ENCODE measurements around the gene NFATC3.
"Not testable (repeated sequence)": the region's sequence is repeated elsewhere in the genome, so short reads cannot be mapped to it uniquely, and the experiment has no call there.

Gene NFATC3

GRCh38 chr16:68136515-68136914, 51.3 kb downstream of the NFATC3 start:
- DNase-seq = no peak
- intact Hi-C loops (cut with DNase I) = no loop called here

DNA sequence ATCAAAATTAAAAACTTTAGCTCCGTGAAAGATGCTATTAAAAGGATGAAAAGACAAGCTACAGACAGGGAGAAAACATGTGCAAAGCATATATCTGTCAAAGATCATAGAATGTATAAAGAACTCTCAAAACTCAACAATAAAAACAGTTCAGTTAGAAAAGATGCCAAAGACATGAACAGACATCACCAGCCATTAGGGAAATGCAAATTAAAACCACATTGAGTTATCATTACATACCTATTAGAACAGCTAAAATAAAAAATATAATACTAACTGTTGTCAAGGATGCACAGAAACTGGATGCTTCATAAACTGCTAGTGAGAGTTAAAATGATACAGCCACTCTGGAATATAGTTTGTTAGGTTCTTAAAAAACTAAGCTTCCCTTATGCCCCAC, 58.8 kb downstream of the NFATC3 start:
- no peak for DNase-seq
- intact Hi-C loops (cut with DNase I) = no loop called here

GRCh38 chr16:68146585-68146984, 61.4 kb downstream of the NFATC3 start:
- intact Hi-C loops (cut with DNase I) = no loop called here
- no peak for DNase-seq

GRCh38 chr16:68147444-68147843, 62.3 kb downstream of the NFATC3 start:
- intact Hi-C loops (cut with DNase I) = no loop called here
- DNase-seq = no peak

DNA sequence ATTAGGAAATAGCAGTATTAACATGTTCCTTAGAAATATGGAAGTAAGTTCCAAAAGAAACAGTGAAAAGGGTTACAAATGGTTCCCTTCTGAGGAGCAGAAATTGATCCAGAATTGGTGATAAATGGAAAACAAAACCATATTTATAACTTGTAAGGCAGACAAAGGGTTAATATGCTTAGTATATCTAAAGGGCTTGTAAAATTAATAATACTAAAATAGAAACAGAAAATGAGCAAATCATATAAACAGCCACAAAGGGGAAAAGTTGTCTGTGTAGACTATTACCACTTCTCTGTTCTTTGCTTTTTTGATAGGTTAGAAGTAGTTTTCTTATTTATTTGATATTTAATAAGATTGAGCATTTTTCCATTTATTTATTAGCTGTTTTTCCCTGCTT, 64.4 kb downstream of the NFATC3 start:
- intact Hi-C loops (cut with DNase I) = no loop called here

DNA sequence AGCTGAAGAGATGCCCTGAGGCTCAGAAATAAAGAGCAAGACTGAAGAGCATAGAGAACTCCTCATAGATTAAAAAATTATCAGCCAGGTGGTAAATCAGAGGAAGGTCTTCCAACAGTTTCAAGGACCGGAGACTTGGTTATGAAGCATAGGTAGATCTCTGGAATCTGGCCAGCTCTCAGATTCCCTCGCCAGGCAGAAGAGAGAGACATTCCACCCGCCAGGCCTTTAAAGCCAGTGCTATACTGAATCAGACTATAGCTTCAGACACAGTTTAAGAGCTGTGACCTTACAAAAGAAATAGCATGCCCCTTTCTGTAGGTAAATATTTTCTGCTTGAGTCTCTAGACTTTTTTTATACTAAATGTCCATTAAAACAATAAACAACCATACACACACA, 70.3 kb downstream of the NFATC3 start:
- DNase-seq = no peak
- intact Hi-C loops (cut with DNase I) = no loop called here

More for the DNA sequence above, 64.4 kb downstream of the NFATC3 start:
- DNase-seq = no peak

- no peak for DNase-seq
- intact Hi-C loops (cut with DNase I) = no loop called here
Measured at GRCh38 chr16:68162413-68162812, 77.2 kb downstream of the NFATC3 start.

GRCh38 chr16:68163275-68163674, 78.1 kb downstream of the NFATC3 start:
- DNase-seq; intact Hi-C loops (cut with DNase I): not testable (repeated sequence)

DNA sequence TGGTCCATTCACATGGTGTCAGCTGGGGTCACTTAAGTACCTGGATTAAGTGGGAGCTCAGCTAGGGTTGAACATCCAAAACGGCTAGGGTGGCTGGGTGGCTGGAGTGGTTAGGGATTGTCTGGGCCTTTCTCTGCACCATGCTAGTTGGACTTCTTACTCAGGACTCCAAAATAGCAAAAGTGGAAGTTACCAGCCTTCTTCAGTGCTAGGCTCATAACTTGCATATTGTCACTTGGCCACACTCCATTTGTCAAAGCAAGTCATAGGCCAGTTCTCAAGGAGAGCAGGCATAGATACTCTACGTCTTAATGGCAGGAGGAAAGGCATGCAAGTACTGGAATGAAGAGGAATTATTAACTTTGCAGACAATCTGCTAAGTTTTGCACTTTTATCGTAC, 81.1 kb downstream of the NFATC3 start:
- intact Hi-C loops (cut with DNase I) = no loop called here
- DNase-seq = no peak

- intact Hi-C loops (cut with DNase I) = no loop called here
- no peak for DNase-seq
Measured at GRCh38 chr16:68179196-68179795, 94.1 kb downstream of the NFATC3 start.

GRCh38 chr16:68179855-68180254, 94.7 kb downstream of the NFATC3 start:
- intact Hi-C loops (cut with DNase I) = no loop called here
- no peak for DNase-seq

- intact Hi-C loops (cut with DNase I) = no loop called here
- no peak for DNase-seq
Measured at GRCh38 chr16:68183046-68183445, 97.9 kb downstream of the NFATC3 start.

DNA sequence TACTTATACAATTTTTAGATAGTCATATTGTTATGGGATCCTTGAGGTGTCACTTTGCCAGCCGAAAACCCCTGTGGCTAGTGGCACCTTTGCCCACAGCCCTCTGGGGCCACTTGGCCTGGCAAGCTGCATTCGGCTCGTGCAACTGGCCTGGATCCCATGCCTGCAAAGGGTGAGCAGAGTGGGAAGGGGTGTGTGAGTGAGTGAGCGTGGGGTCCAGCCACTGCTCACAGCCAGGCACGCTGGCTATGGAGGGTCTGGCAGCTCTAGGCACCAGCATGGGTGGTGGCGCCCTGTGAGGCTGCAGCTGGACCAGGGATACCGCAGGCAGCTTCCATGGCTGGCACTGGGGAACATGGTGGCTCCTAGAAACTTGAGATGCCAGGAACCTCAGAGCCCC, 101.7 kb downstream of the NFATC3 start:
- intact Hi-C loops (cut with DNase I) = no loop called here
- DNase-seq = no peak

- intact Hi-C loops (cut with DNase I) = no loop called here
Measured at GRCh38 chr16:68187505-68187904, 102.3 kb downstream of the NFATC3 start.

GRCh38 chr16:68188170-68188569, 103.0 kb downstream of the NFATC3 start:
- intact Hi-C loops (cut with DNase I) = no loop called here
- no peak for DNase-seq

More at GRCh38 chr16:68187505-68187904, 102.3 kb downstream of the NFATC3 start:
- peak in 1 of 42 donors; percentile 18 for DNase-seq

DNA sequence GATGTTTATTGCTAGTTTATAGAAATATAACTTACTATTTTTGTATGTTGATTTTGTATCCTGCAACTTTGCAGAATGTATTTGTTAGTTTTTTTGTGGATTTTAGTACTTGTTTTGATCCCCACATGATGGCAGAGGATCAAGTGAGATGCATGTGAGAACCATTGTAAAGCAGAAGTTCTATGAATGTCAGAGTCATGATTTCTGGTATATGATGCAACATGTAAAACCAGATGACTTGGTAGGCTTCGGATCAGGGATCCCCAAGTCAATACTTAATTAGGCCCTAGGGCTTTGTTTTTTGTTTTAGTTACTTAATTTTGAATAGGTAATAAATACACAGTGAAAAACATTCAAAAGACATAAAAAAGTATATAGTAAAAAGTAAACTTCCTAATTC, 104.9 kb downstream of the NFATC3 start:
- no peak for DNase-seq
- intact Hi-C loops (cut with DNase I) = no loop called here

- intact Hi-C loops (cut with DNase I) = no loop called here
- DNase-seq = peak in 23 of 42 donors; percentile 6 to 75 (median 41)
Measured at GRCh38 chr16:68190736-68191510, 105.8 kb downstream of the NFATC3 start.

DNA sequence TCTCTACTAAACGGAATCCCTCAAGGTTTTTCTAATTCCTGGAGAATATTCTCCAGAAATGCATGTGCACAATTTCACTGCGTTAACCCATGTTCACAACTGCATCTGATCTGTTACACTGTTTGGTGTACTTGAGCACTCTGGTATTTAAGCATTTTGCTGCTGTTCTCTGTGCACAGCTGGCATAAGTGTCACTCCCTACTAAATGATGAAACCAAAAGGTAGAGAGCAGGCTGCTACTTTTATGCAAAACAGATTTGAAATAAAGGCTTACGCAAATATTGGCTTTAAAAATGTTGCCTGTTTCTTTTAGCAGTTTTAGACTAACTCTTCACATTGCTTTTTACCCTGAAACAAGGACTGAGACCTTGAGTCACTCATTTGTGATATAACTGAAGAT, 109.1 kb downstream of the NFATC3 start:
- intact Hi-C loops (cut with DNase I) = no loop called here
- no peak for DNase-seq

- intact Hi-C loops (cut with DNase I) = no loop called here
- no peak for DNase-seq
Measured at GRCh38 chr16:68197250-68197649, 112.1 kb downstream of the NFATC3 start.

GRCh38 chr16:68200088-68200783, 115.1 kb downstream of the NFATC3 start:
- no peak for DNase-seq
- intact Hi-C loops (cut with DNase I) = no loop called here

Measured in head of caudate nucleus (tissue), 42 donors.